NCI-H345 (cell line): Measurements from ENCODE around the gene SPACDR.
"Not testable (repeated sequence)": the region's sequence is repeated elsewhere in the genome, so short reads cannot be mapped to it uniquely, and the experiment has no call there.

Experiments
- DNase-seq: peaks from one replicate; lab custom pipeline; 2025; lab: John Stamatoyannopoulos, UW

The SPACDR gene

GRCh38 chr7:100464210-100464660 is at the start of gene SPACDR:
TSS of gene SPACDR (minus strand) at chr7:100464260. CDS start at chr7:100464025, 235 bp downstream.
- no peak for DNase-seq

- DNase-seq, result no peak
Observed at GRCh38 chr7:100513212-100513810, 49.3 kb upstream of the SPACDR start.

- DNase-seq, result no peak
Observed at GRCh38 chr7:100510437-100511239, 46.6 kb upstream of the SPACDR start.

GRCh38 chr7:100509231-100509630 is 45.2 kb upstream of the SPACDR start:
- DNase-seq, result peak; percentile 53

- DNase-seq, result no peak
Observed at GRCh38 chr7:100506356-100506923, 42.4 kb upstream of the SPACDR start.

- no peak for DNase-seq
Observed at GRCh38 chr7:100504887-100505611, 41.0 kb upstream of the SPACDR start.

GRCh38 chr7:100504031-100504430 is 40.0 kb upstream of the SPACDR start:
- DNase-seq, result not testable (repeated sequence)

GRCh38 chr7:100500743-100501142 is 36.7 kb upstream of the SPACDR start:
- not testable (repeated sequence) for DNase-seq

- DNase-seq, result no peak
Observed at GRCh38 chr7:100496509-100496908, 32.4 kb upstream of the SPACDR start.

- no peak for DNase-seq
Observed at GRCh38 chr7:100493476-100494264, 29.6 kb upstream of the SPACDR start.

- no peak for DNase-seq
Observed at GRCh38 chr7:100492738-100493475, 28.8 kb upstream of the SPACDR start.

GRCh38 chr7:100491192-100491578 is 27.1 kb upstream of the SPACDR start:
- no peak for DNase-seq

- DNase-seq, result no peak
Observed at GRCh38 chr7:100490483-100491191, 26.6 kb upstream of the SPACDR start.

GRCh38 chr7:100489824-100490223 is 25.8 kb upstream of the SPACDR start:
- DNase-seq, result peak; percentile 97

GRCh38 chr7:100489121-100489520 is 25.1 kb upstream of the SPACDR start:
- DNase-seq, result no peak

GRCh38 chr7:100488333-100489095 is 24.5 kb upstream of the SPACDR start:
- DNase-seq, result no peak

- DNase-seq, result no peak
Observed at GRCh38 chr7:100486753-100487446, 22.8 kb upstream of the SPACDR start.

- DNase-seq, result no peak
Observed at GRCh38 chr7:100486111-100486636, 22.1 kb upstream of the SPACDR start.

- no peak for DNase-seq
Observed at GRCh38 chr7:100485471-100485876, 21.4 kb upstream of the SPACDR start.
